H1 (cell line): Measurements from ENCODE around the gene ANAPC16. TPM values are rescaled to one million over a fixed set of nuclear protein-coding genes. Genes with fewer than 3 reads are reported as not detected.

ENCODE experiments used
- CTCF ChIA-PET: fragments of 300-600 bp; sonication (Branson Sonifier 250); formaldehyde crosslinking; loops from one replicate; lab custom pipeline; 2021; ENCODE audit not compliant: partially characterized antibody; lab: Charles Lee
- POLR2A ChIA-PET: fragments of 300-600 bp; sonication (Branson Sonifier 250); formaldehyde crosslinking; loops from one replicate; lab custom pipeline; 2021; ENCODE audit warnings: inconsistent platforms; ENCODE audit not compliant: partially characterized antibody; lab: Charles Lee
- DNase-seq, 2 experiments: peaks; one replicate each; pipeline versions ENCODE4 v3.0.0 to v3.0.0-alpha.2; 2010 to 2022; ENCODE audit warnings: low spot score in 2 of 2, low read depth in 1 of 2, mixed read lengths in 1 of 2
- FAIRE-seq: peaks from 2 replicates; lab custom pipeline; 2011; peaks lifted over from hg19 to GRCh38; lab: Jason Lieb, UNC
- H2AFZ ChIP-seq: 2 replicates; pipeline ENCODE4 v1.8.1; 2012; ENCODE audit warnings: low read length, inconsistent platforms
- H2AK5ac ChIP-seq: 2 replicates; pipeline ENCODE4 v1.6.1; 2013; ENCODE audit warnings: low read depth, low read length
- H2BK120ac ChIP-seq: replicated peaks from 2 replicates; pipeline ENCODE3; 2013; ENCODE audit warnings: low read depth, low read length, inconsistent platforms
- H2BK12ac ChIP-seq: 2 replicates; pipeline ENCODE4 v1.6.1; 2013; ENCODE audit warnings: low read depth, low read length
- H2BK15ac ChIP-seq: 2 replicates; pipeline ENCODE4 v1.6.1; 2013; ENCODE audit warnings: low read length
- H2BK20ac ChIP-seq: 2 replicates; pipeline ENCODE4 v1.6.1; 2013; ENCODE audit warnings: low read length
- H2BK5ac ChIP-seq: 2 replicates; pipeline ENCODE4 v1.6.1; 2013; ENCODE audit warnings: low read depth, low read length
- H3K14ac ChIP-seq: 2 replicates; pipeline ENCODE4 v1.6.1; 2013; ENCODE audit warnings: inconsistent platforms; ENCODE audit not compliant: insufficient read length
- H3K18ac ChIP-seq: 2 replicates; pipeline ENCODE4 v1.6.1; 2013; ENCODE audit warnings: low read length; ENCODE audit errors: extremely low read depth
- H3K23ac ChIP-seq: 2 replicates; pipeline ENCODE4 v1.6.1; 2013; ENCODE audit warnings: inconsistent platforms; ENCODE audit not compliant: insufficient read length
- H3K23me2 ChIP-seq: 2 replicates; pipeline ENCODE4 v1.6.1; 2013; ENCODE audit warnings: low read depth, low read length
- H3K27ac ChIP-seq: 2 replicates; pipeline ENCODE4 v1.6.1; 2011; ENCODE audit warnings: low read depth, low read length, inconsistent platforms
- H3K27me3 ChIP-seq, 4 experiments: replicated peaks in 1 of 4; 1 replicate in 1 of 4; 2 replicates in 3 of 4; pipeline versions ENCODE4 v1.6.1 to v1.8.1; 2011 to 2013; ENCODE audit warnings: low read length in 3 of 4, mild to moderate bottlenecking in 3 of 4, inconsistent platforms in 2 of 4, mixed read lengths in 2 of 4, moderate library complexity in 1 of 4; ENCODE audit not compliant: control insufficient read depth in 3 of 4, insufficient read depth in 3 of 4; ENCODE audit errors: extremely low read depth in 1 of 4
- H3K36me3 ChIP-seq, 4 experiments: 2 replicates each; pipeline versions ENCODE4 v1.6.1 to v1.8.1; 2011 to 2013; ENCODE audit warnings: mild to moderate bottlenecking in 4 of 4, low read length in 3 of 4, moderate library complexity in 2 of 4, control low read depth in 1 of 4, inconsistent platforms in 1 of 4; ENCODE audit not compliant: insufficient read depth in 4 of 4, control insufficient read depth in 2 of 4
- H3K4ac ChIP-seq: replicated peaks from 2 replicates; pipeline ENCODE3; 2013; ENCODE audit warnings: low read length, low read depth, mixed read lengths, inconsistent platforms; ENCODE audit not compliant: insufficient read length
- H3K4me1 ChIP-seq, 4 experiments: replicated peaks in 1 of 4; 1 replicate in 1 of 4; 2 replicates in 3 of 4; pipeline versions ENCODE4 v1.6.1 to v1.8.1; 2011 to 2013; ENCODE audit warnings: low read length in 3 of 4, inconsistent platforms in 2 of 4, mixed read lengths in 1 of 4; ENCODE audit not compliant: insufficient read depth in 4 of 4, control insufficient read depth in 3 of 4
- H3K4me2 ChIP-seq, 2 experiments: 2 replicates each; pipeline versions ENCODE4 v1.6.1 to v1.8.1; 2011 to 2013; ENCODE audit warnings: low read depth in 2 of 2, low read length in 2 of 2, control low read depth in 1 of 2, inconsistent platforms in 1 of 2, mild to moderate bottlenecking in 1 of 2; ENCODE audit not compliant: insufficient read depth in 1 of 2
- H3K4me3 ChIP-seq, 4 experiments: fragments of 200-600, 300-600 bp in 1 of 4; sonication (generic), shearing (Covaris generic), sonication (Bioruptor Twin) in 1 of 4; 2 replicates each; pipeline versions ENCODE4 v1.5.1 to v1.8.1; 2011 to 2016; ENCODE audit warnings: low read length in 4 of 4, low read depth in 3 of 4, control low read depth in 2 of 4, inconsistent platforms in 2 of 4, mild to moderate bottlenecking in 2 of 4, mixed read lengths in 1 of 4, moderate library complexity in 1 of 4; ENCODE audit not compliant: insufficient read depth in 2 of 4; ENCODE audit errors: extremely low read depth in 1 of 4
- H3K56ac ChIP-seq: replicated peaks from 2 replicates; pipeline ENCODE3; 2013; ENCODE audit warnings: low read depth, mild to moderate bottlenecking, mixed read lengths, low read length, inconsistent platforms; ENCODE audit not compliant: insufficient read length
- H3K79me1 ChIP-seq: 2 replicates; pipeline ENCODE4 v1.6.1; 2013; ENCODE audit warnings: low read depth, low read length, control low read depth
- H3K79me2 ChIP-seq, 2 experiments: 2 replicates each; pipeline versions ENCODE4 v1.6.1 to v1.8.1; 2012 to 2013; ENCODE audit warnings: low read length in 2 of 2, mild to moderate bottlenecking in 2 of 2, inconsistent platforms in 1 of 2; ENCODE audit not compliant: insufficient read depth in 2 of 2, control insufficient read depth in 1 of 2
- H3K9ac ChIP-seq, 4 experiments: replicated peaks in 1 of 4; 1 replicate in 1 of 4; 2 replicates in 3 of 4; pipeline versions ENCODE4 v1.6.1 to v1.8.1; 2011 to 2013; ENCODE audit warnings: low read depth in 3 of 4, low read length in 3 of 4, control low read depth in 2 of 4, mild to moderate bottlenecking in 2 of 4, moderate library complexity in 2 of 4, inconsistent platforms in 1 of 4; ENCODE audit errors: extremely low read depth in 1 of 4
- H3K9me3 ChIP-seq, 2 experiments: 2 replicates each; pipeline versions ENCODE4 v1.6.1 to v1.8.1; 2012 to 2013; ENCODE audit warnings: mild to moderate bottlenecking in 2 of 2, moderate library complexity in 2 of 2, control low read depth in 1 of 2, inconsistent platforms in 1 of 2, low read depth in 1 of 2, low read length in 1 of 2, mixed read lengths in 1 of 2; ENCODE audit not compliant: insufficient read depth in 2 of 2
- H4K20me1 ChIP-seq, 2 experiments: replicated peaks in 1 of 2; 2 replicates each; pipeline versions ENCODE3 to v1.8.1; 2011 to 2013; ENCODE audit warnings: inconsistent platforms in 2 of 2, low read length in 2 of 2, mild to moderate bottlenecking in 1 of 2; ENCODE audit not compliant: insufficient read depth in 2 of 2, control insufficient read depth in 1 of 2
- H4K5ac ChIP-seq: 2 replicates; pipeline ENCODE4 v1.6.1; 2013; ENCODE audit warnings: low read length, low read depth, mixed read lengths, inconsistent platforms; ENCODE audit not compliant: insufficient read length
- H4K8ac ChIP-seq: 2 replicates; pipeline ENCODE4 v1.8.0; 2013; ENCODE audit warnings: mild to moderate bottlenecking, moderate library complexity, low read length, inconsistent platforms; ENCODE audit not compliant: insufficient read depth; ENCODE audit errors: extremely low read depth
- H4K91ac ChIP-seq: replicated peaks from 2 replicates; pipeline ENCODE3; 2013; ENCODE audit warnings: low read length, mixed read lengths, inconsistent platforms; ENCODE audit not compliant: insufficient read length
- BRCA1 ChIP-seq: IDR thresholded peaks from 2 replicates; pipeline ENCODE4 v1.6.1; 2012; ENCODE audit warnings: low read depth, low read length, improper control_type of control experiment
- GTF2F1 ChIP-seq: IDR thresholded peaks from 2 replicates; pipeline ENCODE4 v1.6.1; 2012; ENCODE audit warnings: low read depth, low read length, improper control_type of control experiment, borderline replicate concordance
- SP2 ChIP-seq: IDR thresholded peaks from 2 replicates; pipeline ENCODE4 v1.6.1; 2012; ENCODE audit warnings: mild to moderate bottlenecking, low read length, inconsistent platforms
- WGBS, 2 experiments: shearing (Covaris generic) in 1 of 2; methylation state at CpG; one replicate each; pipeline versions ENCODE4 v1.1.6 to v1.1.7; 2013 to 2015; ENCODE audit warnings: low lambda C conversion rate in 2 of 2, mixed read lengths in 2 of 2, inconsistent platforms in 1 of 2, low coverage in 1 of 2, missing lambda C conversion rate in 1 of 2; ENCODE audit not compliant: insufficient replicate concordance in 2 of 2, insufficient coverage in 1 of 2, insufficient read length in 1 of 2; ENCODE audit errors: extremely low coverage in 1 of 2, missing lambda C conversion rate in 1 of 2; 5-methylcytosine and 5-hydroxymethylcytosine counted together
- polyA plus RNA-seq, 7 experiments: library from polyadenylated mRNA; depleted of rRNA in 3 of 7; stranded (reverse) in 5 of 7; unstranded in 2 of 7; fragments of >200 nt in 5 of 7; fragments of 200-250 nt in 2 of 7; gene quantifications; 1 replicate in 5 of 7; 2 replicates in 1 of 7; 4 replicates in 1 of 7; pipeline versions ENCODE4 v1.2.1 to v1.2.3, GENCODE V29; 2011 to 2013; ENCODE audit warnings: missing spikeins in 2 of 7, mixed read lengths in 2 of 7
- total RNA-seq: library from RNA; stranded (reverse); fragmentation: NEBNext Ultra II Directional; extraction: Animal tissue kit (Norgen Biotek cat#: 25700); gene quantifications from 2 replicates; pipeline ENCODE4 v1.2.1, GENCODE V29; 2021

The ANAPC16 gene
- total and polyA plus RNA-seq, 2 of the 8 experiments (the other 6 are each of a cell fraction or from before 2014, with no cell fraction given), result 53.1 to 57.4 TPM

DNA sequence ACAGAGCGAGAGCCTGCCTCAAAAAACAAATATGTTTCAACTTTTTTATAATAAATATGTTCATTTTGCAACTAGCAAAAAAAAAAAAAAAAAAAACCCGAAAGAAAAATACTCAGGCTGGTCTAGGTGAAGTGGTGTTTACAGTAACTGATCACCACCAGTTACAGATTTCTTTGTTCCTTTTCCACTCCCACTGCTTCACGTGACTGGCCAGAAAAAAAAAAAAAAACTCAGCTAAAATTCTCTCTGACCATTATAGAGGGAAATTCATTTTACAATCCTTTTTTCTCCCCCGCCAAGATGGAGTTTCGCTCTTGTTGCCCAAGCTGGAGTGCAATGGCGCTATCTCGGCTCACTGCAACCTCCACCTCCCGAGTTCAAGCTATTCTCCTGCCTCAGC lies 4.8 kb downstream of the ANAPC16 start:
- peaks cover 5 to 16% (median 11%) of the 10 kb centered on the region in 4 experiments; a peak in 7 of 8 replicates for H3K36me3 ChIP-seq
- no peak overlapping the region for H3K23ac ChIP-seq
- POLR2A ChIA-PET, result interaction anchor here (0.7 to 1.1 kb wide), 2 partner anchors 53 to 147 kb away, joined by 5 read pairs; no protein-coding TSS in a partner anchor
- H2AK5ac ChIP-seq, result no peak overlapping the region
- no peak overlapping the region for H2BK120ac ChIP-seq
- H3K79me1 ChIP-seq, result peaks cover 5% of the 10 kb centered on the region; the same call in 1 of the 2 replicates
- no peak overlapping the region for H4K5ac ChIP-seq
- H2BK5ac ChIP-seq, result no peak overlapping the region
- no peak overlapping the region for H3K4me2 ChIP-seq
- H2AFZ ChIP-seq, result no peak overlapping the region
- H3K4ac ChIP-seq, result no peak overlapping the region
- DNase-seq, result no peak
- no peak for FAIRE-seq
- no peak overlapping the region for H3K56ac ChIP-seq
- H4K20me1 ChIP-seq, result peaks cover 0 to 2% of the 10 kb centered on the region in 2 experiments
- H3K4me3 ChIP-seq, result no peak overlapping the region
- no peak overlapping the region for H4K91ac ChIP-seq
- H3K9ac ChIP-seq, result no peak overlapping the region
- H4K8ac ChIP-seq, result no peak overlapping the region
- no peaks in the 10 kb centered on the region for H3K27me3 ChIP-seq
- H3K9me3 ChIP-seq, result no peaks in the 10 kb centered on the region
- no peak overlapping the region for H3K14ac ChIP-seq
- H2BK15ac ChIP-seq, result no peak overlapping the region
- CTCF ChIA-PET, result interaction anchor here (0.8 to 5.0 kb wide), 5 partner anchors 88 to 172 kb away, joined by 3 to 39 read pairs (median 7); no protein-coding TSS in a partner anchor
- H3K4me1 ChIP-seq, result peaks cover 0 to 4% (median 3%) of the 10 kb centered on the region in 4 experiments; a peak in 2 of 7 replicates
- no peak overlapping the region for H2BK12ac ChIP-seq
- no peak overlapping the region for H2BK20ac ChIP-seq
- peaks cover 6 to 48% of the 10 kb centered on the region in 2 experiments for H3K79me2 ChIP-seq
- no peak overlapping the region for H3K27ac ChIP-seq
- 95% methylated on average over 7 of the region's 8 CpGs; no CpG with 5 or more reads in 1 of the 2 experiments for WGBS, 2 experiments
- H3K18ac ChIP-seq, result no peak overlapping the region
- H3K23me2 ChIP-seq, result peaks cover under 1% of the 10 kb centered on the region; the same call in 1 of the 2 replicates
- TF ChIP-seq SP2 (no peak), BRCA1 (no peak), GTF2F1 (no peak)
